HT-29 (cell line): ENCODE data around the gene TNS3. TPM values are rescaled to one million over a fixed set of nuclear protein-coding genes. Genes with fewer than 3 reads are reported as not detected.
"Not testable (repeated sequence)": the region's sequence is repeated elsewhere in the genome, so short reads cannot be mapped to it uniquely, and the experiment has no call there.

Experiments used
- DNase-seq: peaks from one replicate; pipeline ENCODE4 v3.0.0-alpha.2; 2015; ENCODE audit warnings: low spot score
- total RNA-seq: library from RNA; depleted of rRNA; stranded (reverse); fragments of >200 nt; shearing (Covaris generic); gene quantifications from 2 replicates; pipeline ENCODE4 v1.2.3, GENCODE V29; 2014

TNS3 gene
- total RNA-seq, 1 experiment from 2014 or later: 45.2 TPM

DNA sequence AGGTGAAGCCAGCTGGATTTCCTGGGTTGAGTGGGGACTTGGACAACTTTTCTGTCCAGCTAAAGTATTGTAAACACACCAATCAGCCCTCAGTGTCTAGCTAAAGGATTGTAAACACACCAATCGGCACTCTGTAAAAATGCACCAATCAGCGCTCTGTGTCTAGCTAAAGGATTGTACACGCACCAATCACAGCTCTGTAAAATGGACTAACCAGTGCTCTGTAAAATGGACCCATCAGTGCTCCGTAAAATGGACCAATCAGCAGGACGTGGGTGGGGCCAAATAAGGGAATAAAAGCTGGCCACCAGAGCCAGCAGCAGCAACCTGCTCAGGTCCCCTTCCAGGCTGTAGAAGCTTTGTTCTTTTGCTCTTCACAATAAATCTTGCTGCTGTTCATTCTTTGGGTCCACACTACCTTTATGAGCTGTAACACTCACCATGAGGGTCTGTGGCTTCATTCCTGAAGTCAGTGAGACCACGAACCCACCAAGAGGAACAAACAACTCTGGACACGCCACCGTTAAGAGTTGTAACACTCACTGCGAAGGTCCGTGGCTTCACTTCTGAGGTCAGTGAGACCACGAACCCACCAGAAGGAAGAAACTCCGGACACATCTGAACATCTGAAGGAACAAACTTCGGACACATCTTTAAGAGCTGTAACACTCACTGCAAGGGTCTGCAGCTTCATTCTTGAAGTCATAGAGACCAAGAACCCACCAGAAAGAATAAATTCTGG, 21.8 kb upstream of the TNS3 start:
- not testable (repeated sequence) for DNase-seq

DNA sequence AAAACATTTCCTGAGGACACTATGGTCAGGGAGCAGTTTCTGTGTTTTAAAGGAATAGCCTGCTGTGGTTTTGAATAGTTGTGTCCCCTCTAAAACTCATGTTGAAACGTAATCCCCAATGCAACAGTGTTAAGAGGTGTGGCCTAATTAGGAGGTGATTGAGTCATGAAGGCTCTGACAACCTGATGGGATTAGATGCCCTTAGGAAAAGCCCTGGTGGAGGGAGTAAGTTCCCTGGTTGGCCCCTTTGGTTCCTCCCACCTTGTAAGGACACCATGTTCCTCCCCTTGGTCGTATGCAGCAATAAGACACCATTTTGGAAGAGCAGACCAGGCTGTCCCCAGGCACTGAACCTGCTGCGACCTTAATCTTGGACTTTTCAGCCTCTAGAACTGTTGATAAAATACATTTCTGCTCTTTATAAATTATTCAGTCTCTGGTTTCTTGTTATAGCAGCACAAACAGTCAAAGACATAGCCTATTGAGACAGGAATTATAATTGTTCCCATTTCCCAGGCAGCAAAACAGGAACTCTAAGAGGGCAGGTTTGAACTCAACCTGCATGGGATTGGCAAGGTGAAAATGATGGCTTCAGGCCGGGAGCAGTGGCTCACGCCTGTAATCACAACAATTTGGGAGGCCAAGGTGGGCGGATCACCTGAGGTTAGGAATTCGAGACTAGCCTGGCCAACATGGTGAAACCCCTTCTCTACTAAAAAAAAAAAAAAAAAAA, 20.5 kb upstream of the TNS3 start:
- DNase-seq: no peak

DNA sequence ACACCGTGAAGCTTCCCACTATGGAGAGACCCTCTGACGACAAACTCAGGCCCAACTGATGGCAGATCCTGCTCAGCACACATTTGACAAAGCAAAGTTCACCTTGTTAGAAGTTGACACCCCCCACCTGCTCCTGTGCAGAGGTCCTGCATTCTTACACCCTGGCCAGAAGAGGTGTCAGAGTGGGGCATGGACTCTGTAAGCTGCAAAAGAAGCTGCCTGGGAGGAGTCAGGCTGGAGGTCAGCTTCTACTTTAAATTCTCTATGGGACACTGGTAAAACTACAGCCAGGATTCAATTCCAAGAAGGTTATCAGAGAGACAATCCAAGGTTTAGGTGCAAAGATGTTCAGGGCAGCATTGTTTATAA, 20.0 kb upstream of the TNS3 start:
- no peak for DNase-seq

DNA sequence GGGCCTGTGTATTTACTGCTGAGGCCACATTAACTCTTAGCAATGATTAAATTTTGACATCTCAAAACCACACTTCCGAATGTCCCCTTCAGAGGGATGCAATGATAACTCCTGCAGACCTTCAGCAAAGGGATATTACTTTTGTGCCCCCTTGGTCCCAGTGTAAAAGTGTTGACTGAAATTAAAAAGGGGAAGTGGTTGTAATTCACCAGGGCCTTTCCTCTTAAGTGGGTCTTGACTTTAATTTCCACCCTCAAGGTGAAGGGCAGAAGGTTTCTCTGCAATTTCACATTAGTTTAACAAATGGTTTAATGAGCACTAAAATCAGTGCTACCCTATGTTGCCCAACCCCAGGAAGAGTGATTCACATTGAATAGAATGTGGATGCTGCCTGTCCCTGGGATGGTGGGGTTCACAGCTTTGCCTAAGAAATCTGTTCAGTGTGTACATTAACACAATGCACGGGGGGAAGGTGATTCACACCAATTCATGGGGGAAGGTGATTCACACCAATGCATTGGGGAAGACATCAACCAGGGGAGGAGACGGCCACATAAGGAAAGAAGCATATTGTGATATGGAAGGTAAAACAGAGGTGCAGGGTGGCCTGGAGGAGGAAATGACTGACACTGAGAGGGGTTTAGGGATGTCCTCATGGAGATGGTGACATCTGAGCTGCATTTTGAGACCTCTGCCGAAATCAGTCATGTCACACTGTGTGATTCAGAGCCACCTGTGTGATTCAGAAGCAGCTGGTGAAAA, 19.4 kb upstream of the TNS3 start:
- DNase-seq: peak; percentile 43

DNA sequence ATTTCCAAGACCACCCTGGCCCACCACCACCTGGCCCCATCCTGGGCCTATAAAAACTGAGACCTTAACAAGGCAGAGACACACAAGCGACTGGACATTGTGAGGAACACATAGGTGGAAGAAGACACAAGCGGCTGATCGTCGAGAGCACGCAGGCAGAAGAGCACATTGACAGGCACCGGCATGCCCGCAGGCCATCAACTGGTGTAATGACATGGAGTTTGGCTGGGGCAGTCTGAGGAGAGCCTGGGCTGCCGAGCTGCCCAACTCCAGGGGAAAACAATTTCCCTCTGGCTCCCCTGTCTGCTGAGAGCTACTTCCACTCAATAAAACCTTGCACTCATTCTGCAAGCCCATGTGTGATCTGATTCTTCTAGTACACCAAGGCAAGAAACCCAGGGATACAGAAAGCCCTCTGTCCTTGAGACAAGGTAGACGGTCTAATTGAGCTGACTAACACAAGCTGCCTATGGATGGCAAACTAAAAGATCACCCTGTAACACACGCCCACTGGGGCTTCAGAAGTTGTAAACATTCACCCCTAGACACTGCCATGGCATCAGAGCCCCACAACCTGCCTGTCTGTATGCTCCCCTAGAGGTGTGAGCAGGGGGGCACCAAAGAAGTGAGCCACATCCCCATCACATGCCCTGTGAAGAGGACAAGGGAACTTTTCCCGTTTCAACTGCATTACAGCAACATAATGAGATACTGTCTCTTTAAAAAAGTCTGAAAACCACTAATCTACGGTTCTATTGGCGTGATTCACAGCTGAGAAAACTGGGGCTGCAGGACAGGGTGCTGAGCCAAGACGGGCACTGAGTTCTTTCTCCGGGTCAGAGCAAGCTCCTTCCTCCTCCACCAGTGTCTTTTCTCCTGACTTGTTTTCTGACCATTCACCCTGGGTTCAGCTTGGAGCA, 18.5 kb upstream of the TNS3 start:
- peak; percentile 50 for DNase-seq

DNA sequence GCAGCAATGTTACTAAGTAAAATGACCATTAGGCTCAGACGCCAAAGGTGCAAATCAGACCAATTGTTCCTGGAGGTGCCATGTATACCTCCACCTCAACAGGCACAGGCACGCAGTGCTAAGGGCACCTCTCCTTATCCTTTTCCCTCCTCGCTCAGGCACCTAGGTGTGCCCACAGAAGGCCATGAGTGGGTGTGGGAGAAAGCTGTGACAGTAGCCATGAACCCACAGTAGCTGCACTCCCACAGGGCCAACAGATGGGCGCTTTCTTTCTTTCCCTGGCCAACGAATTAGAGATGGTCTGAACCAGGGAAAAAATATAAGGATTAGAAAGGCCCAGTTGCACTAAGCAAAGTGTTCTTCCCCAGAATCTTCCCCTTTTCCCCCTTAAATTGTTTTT, 15.5 kb upstream of the TNS3 start:
- DNase-seq: no peak

DNA sequence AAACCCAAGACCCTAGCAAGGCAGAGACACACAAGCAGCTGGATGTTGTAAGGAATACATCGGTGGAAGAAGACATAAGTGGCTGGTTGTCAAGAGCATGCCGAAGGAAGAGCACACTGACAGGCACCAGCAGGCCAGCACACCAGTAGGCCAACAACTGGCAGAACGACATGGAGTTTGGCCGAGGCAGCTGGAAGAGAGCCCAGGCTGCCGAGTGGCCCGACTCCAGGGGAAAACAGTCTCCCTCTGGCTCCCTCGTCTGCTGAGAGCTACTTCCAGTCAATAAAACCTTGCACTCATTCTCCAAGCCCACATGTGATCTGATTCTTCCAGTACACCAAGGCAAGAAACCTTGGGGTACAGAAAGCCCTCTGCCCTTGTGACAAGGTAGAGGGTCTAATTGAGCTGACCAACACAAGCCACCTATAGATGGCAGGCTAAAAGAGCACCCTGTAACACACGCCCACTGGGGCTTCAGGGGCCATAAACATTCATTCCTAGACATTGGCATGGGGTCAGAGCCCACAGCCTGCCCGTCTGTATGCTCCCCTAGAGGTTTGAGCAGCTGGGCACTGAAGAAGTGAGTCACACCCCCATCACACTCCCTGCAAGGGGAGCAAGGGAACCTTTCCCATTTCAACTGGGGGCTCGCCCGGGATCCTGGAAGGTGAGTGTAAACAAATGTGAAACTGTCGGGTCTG, 14.7 kb upstream of the TNS3 start:
- no peak for DNase-seq

DNA sequence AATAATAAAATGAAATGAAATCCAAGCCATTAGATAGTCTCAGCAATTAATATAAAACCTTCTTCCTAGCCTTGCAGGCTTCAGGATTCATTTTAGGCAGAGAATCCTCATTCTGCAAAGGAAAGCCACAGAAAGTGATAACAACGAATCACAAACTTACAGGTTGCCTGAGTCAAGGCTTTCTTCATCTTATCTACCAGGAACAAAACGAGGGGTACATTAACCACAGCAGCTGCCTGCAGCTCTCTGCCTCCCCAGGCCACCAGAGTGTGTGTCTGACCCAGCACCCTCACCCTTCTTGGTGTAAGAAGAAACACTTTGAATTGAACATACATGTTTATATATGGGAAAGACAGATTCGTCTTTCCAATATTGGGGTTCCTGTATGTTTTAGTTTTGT, 12.5 kb upstream of the TNS3 start:
- DNase-seq: no peak

DNA sequence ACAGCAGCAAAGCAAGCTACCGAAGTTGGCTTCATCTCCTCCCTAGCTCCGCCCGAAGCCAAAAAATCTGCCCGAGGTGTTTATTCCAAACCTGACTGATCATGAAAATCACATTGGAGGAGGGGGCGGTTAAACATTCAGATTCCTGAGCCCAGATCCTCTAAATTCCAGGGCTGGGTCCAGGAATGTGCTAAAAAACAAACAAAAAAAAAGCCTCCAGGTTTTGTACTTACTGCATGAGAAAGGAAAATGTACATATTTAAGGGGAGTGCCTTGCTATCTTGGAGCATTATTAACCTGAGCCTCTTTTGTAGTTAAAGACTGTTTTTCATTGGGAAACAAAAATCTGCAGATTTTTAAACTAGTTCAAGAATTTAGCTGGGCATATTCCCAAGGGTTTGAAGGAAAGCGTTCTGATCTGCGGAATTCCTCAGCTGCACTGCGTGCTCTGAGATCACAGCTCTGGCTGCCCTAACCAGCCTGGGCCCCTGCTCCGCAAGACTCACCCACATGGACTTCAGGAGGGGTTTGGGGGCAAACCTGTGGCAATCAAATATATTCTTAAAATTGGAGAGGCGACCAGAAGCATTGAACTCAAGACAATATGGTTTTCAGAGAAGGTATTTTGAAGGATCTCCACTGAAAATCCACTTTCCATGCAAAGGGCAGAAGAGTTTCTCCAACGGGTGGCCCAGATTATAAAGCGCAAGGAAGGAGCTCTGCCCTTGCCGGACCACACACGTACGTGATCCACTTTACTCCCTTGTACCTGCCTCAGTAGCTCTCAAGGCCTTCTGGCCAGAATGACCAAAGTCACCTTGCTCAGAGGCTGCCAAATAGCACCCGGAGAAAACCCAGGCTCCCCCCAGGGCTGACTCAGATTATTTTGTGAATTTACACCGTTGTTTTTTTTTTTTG, 10.0 kb upstream of the TNS3 start:
- no peak for DNase-seq

DNA sequence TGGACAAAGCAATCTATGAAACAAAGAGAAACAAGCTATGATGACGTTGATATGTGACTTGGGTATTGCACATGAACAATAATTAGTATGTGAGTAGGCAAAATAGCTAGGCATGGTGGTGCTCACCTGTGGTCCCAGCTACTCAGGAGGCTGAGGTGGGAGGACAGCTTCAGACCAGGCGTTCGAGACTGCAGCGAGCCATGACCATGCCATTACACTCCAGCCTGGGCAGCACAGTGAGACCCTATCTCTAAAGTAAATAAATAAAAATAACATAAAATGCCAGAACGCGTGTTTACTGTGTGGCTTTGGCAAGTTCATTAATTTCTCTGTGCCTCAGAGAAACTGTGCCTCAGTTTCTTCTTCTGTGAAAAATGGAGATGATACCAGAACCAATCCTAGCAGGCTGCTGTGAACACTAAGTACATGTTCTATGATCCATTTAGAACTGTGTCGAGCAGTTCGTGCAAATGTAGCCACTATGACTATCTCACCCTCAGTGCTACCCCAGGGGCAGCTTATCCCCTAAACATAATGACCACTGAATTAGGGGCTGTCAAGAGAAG, 9.3 kb upstream of the TNS3 start:
- DNase-seq: no peak

DNA sequence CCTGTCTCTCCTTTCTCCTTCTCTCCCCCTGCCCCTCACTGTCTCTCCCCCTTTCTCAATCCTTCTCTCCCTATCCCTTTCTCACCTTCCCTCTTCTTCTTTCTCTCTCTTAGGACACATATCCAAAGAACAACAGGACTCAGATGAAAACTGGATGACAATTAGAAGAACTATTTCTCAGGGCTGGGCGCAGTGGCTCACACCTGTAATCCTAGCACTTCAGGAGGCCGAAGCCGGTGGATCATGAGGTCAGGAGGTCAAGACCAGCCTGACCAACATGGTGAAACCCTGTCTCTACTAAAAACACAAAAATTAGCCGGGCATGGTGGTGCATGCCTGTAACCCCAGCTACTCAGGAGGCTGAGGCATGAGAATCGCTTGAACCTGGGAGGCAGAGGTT, 8.3 kb upstream of the TNS3 start:
- not testable (repeated sequence) for DNase-seq

DNA sequence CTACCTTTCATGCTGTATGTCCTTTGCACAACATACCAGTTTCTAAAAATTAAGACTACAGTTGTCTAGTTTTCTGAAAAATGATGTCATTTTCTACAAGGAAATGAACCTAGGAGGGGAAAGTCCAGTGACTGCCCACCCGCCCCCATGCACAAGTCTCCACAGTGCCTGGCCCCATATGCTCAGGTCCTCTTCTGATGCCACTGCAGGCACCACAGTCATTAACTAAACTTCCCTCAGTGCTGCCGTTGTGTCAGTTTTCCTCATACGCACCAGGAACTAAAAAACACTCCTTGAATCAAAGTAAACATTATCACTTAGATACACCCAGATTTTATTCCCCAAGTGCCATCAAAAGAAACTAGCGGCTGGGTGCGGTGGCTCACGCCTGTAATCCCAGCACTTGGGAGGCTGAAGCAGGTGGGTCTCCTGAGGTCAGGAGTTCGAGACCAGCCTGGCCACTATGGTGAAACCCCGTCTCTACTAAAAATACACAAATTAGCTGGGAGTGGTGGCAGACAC, 6.9 kb upstream of the TNS3 start:
- no peak for DNase-seq

DNA sequence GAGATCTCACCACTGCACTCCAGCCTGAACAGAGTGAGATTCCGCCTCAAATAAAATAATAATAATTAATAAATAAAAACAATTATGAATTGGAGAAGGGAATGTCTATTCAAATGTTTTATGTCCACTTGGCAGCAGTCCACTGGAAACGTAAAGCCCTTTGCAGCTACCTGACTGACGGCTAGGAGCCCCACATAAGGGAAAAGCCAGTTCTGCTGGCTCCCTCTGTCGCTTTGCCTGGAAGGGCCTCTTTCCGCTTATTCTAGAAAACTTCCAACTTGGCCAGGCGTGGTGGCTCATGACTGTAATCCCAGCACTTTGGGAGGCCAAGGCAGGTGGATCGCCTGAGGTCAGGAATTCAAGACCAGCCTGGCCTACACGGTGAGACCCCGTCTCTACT, 6.1 kb upstream of the TNS3 start:
- no peak for DNase-seq

DNA sequence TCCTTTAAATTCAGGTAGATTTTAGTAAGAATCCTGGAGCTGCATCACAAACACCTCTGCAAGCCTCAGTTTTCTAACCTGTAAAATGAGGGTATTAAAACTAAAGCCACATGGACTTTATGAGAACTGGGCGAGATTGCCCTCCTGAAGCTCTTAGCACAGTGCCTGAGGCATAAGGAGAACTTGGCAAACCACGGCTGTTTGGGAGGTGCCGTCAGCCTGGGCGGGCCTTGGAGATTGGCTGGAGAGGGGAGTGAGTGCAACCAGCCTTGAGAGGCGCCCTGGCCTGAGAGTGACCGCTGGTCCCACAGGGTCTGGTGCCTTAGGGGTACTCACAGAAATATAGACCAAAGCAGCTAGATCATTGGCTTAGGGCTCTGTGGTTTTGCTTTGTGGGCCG, 5.4 kb upstream of the TNS3 start:
- no peak for DNase-seq

DNA sequence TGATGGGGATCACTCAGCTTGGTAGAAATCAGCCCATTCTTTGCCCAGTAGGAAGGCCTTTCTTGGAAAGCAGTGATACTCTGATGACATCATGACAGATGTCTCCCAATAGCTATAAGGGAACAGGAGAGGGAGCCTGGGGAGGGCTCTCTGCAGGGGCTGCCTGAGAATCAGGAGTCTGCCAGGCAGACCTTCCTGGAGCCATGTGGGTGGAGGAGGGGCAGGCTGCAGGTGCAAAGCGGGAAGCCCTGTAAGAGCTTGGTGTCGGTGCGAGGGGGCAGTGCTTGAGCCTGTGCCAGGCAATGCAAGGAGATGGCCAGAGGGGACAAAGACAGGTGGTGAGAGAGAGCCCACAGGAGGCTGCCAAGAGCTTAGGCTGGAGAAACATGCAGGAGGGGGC, 5.0 kb upstream of the TNS3 start:
- DNase-seq: no peak

DNA sequence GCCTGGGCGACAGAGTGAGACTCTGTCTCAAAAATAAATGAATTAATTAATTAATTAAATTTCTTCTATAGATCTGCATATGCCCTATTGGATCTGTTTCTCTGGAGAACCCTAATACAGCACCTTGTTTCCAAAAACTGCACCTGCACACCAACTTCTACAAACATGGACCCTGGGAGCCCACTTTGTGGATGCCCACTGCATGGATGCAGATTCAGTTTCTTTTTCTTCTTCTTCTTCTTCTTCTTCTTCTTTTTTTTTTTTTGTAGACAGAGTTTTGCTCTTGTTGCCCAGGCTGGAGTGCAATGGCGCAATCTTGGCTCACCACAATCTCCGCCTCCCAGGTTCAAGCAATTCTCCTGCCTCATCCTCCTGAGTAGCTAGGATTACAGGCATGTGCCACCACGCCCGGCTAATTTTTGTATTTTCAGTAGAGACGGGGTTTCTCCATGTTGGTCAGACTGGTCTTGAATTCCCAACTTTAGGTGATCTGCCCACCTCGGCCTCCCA, 4.3 kb upstream of the TNS3 start:
- not testable (repeated sequence) for DNase-seq

DNA sequence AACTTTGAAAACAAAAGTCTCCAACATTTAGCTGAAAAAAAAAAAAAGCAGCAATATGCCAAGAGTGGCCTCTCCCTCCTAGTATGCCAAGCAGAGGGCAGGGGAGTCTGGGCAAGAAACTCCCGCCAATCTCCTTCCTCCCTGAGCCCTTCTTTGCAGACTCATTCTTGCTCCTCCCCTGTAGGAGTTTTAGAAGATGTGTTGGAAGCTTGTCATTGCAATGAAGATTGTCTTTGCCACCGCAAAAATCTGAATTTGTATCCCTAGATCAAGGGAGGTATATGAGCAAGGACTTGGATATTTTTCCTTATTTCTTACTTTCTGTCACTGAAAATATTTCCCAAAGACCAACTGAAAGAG, 2.6 kb upstream of the TNS3 start:
- DNase-seq: no peak

DNA sequence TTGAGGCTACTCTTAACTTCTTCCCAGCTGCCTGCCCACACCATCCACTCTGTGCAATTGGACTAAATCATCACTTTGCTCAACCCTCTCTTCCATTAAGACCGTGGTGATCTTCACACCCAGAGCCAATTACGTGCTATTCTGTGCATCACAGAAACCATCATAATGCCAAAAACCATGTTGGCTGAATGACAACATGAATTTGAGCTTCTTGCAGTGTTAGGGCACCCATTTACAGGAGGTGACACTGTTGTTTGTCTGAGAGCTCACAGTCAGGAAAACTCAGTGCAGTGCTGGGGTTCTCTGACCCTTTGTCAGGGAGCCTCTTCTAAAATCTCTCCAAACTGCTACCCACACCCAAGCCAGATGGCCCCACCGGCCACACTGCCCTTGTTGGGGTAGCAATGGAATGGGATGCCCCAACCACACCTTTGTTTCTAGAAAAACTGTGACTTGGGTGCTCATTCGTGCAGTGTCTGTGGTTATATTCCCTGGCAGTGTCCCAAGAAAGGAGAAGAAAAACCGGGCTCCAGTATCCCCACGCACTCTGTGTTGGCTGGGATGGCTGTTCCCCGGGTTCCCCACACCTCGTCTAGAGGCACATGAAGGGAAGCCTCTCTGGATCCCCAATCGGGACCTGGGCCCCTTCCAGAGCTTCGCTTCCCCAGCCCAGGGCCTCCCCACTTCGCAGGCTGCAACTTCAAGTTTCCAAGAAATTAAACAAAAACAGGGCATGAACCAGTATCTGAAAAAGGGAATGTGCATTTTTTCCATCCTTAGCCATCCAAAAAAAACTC, 2.0 kb upstream of the TNS3 start:
- DNase-seq: no peak
